Keratinocyte (primary cell): ENCODE measurements around the gene AKAP6.
A peak's percentile ranks its signal among the peaks of the same experiment; 100 is the strongest.

ENCODE experiments used
- EZH2 ChIP-seq: IDR thresholded peaks from one replicate; pipeline ENCODE4 v1.6.1; 2012; ENCODE audit warnings: inconsistent platforms, mild to moderate bottlenecking, low read length, moderate library complexity
- TF ChIP-seq, protein P1 (sequence below), 3 experiments: IDR thresholded peaks in 1 of 3; conservative IDR thresholded peaks in 1 of 3; optimal IDR thresholded peaks in 1 of 3; 2 replicates in 2 of 3; 3 replicates in 1 of 3; pipeline versions ENCODE3 to v1.5.1; 2011; ENCODE audit warnings: low read length in 3 of 3, mild to moderate bottlenecking in 3 of 3, moderate library complexity in 2 of 3, control low read depth in 1 of 3, inconsistent platforms in 1 of 3; ENCODE audit not compliant: insufficient read depth in 2 of 3; ENCODE audit errors: extremely low read depth in 1 of 3

GRCh38 chr14:32345311-32345791, 16.3 kb downstream of the AKAP6 start:
- TF ChIP-seq, protein P1, sequence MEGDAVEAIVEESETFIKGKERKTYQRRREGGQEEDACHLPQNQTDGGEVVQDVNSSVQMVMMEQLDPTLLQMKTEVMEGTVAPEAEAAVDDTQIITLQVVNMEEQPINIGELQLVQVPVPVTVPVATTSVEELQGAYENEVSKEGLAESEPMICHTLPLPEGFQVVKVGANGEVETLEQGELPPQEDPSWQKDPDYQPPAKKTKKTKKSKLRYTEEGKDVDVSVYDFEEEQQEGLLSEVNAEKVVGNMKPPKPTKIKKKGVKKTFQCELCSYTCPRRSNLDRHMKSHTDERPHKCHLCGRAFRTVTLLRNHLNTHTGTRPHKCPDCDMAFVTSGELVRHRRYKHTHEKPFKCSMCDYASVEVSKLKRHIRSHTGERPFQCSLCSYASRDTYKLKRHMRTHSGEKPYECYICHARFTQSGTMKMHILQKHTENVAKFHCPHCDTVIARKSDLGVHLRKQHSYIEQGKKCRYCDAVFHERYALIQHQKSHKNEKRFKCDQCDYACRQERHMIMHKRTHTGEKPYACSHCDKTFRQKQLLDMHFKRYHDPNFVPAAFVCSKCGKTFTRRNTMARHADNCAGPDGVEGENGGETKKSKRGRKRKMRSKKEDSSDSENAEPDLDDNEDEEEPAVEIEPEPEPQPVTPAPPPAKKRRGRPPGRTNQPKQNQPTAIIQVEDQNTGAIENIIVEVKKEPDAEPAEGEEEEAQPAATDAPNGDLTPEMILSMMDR (optimal IDR thresholded peaks at IDR 0.05 in 1 of 3, IDR thresholded peaks at IDR 0.05 in 1 of 3, conservative IDR thresholded peaks at IDR 0.05 in 1 of 3; ENCODE audit: extremely low read depth in 1 of 3, insufficient read depth in 2 of 3, low read length in 3 of 3): peak in 1 of 3 experiments; percentile 21
- no peak for TF ChIP-seq EZH2
